GM18499 (cell line): ENCODE measurements around the gene NAALADL1.
"Not testable (repeated sequence)": the region's sequence is repeated elsewhere in the genome, so short reads cannot be mapped to it uniquely, and the experiment has no call there.

Experiments
- ATAC-seq: cut with Tn5 transposase; IDR thresholded peaks from one replicate; pipeline ENCODE4 v1.9.1; 2021; ENCODE audit warnings: moderate number of reproducible peaks; ENCODE audit not compliant: insufficient read depth, unreplicated experiment

NAALADL1 gene

GRCh38 chr11:65019824-65020223 lies 38.5 kb downstream of the NAALADL1 start:
- no peak for ATAC-seq

GRCh38 chr11:65017937-65018336 lies 40.4 kb downstream of the NAALADL1 start:
- no peak for ATAC-seq

- ATAC-seq: no peak
These were observed 41.6 kb downstream of the NAALADL1 start for GRCh38 chr11:65016705-65017104.

GRCh38 chr11:65014726-65015227 lies 43.6 kb downstream of the NAALADL1 start:
- ATAC-seq: no peak

GRCh38 chr11:65013888-65014725 lies 44.2 kb downstream of the NAALADL1 start, which contains the start of gene ARL2:
Gene ARL2 (plus strand): TSS chr11:65014160. CDS start chr11:65014208, 48 bp downstream.
- ATAC-seq: peak; percentile 39

- peak; percentile 28 for ATAC-seq
These were observed 45.0 kb downstream of the NAALADL1 start for GRCh38 chr11:65013130-65013887.

- ATAC-seq: no peak
These were observed 49.5 kb downstream of the NAALADL1 start for GRCh38 chr11:65008873-65009272.

- no peak for ATAC-seq
These were observed 50.3 kb downstream of the NAALADL1 start for GRCh38 chr11:65008016-65008415.

- ATAC-seq: not testable (repeated sequence)
These were observed 54.4 kb downstream of the NAALADL1 start for GRCh38 chr11:65003968-65004367.

- no peak for ATAC-seq
These were observed 55.1 kb downstream of the NAALADL1 start for GRCh38 chr11:65003282-65003681.

- no peak for ATAC-seq
These were observed 55.6 kb downstream of the NAALADL1 start for GRCh38 chr11:65002706-65003105.

- no peak for ATAC-seq
These were observed 58.9 kb downstream of the NAALADL1 start for GRCh38 chr11:64999478-64999877.

- ATAC-seq: no peak
These were observed 59.5 kb downstream of the NAALADL1 start for GRCh38 chr11:64998690-64999431.

GRCh38 chr11:64998141-64998540 lies 60.2 kb downstream of the NAALADL1 start:
- ATAC-seq: no peak

GRCh38 chr11:64996710-64997380 lies 61.5 kb downstream of the NAALADL1 start, which contains the start of gene BATF2:
Gene BATF2 (minus strand): TSS chr11:64996971. CDS start chr11:64996914, 57 bp downstream.
- no peak for ATAC-seq

GRCh38 chr11:64996327-64996709 lies 62.0 kb downstream of the NAALADL1 start:
- no peak for ATAC-seq
